Rectal smooth muscle tissue (tissue), 1 donor: ENCODE results near the gene CHD6.
"Not testable (repeated sequence)": the region's sequence is repeated elsewhere in the genome, so short reads cannot be mapped to it uniquely, and the experiment has no call there.

Experiments used
- H3K27ac ChIP-seq: one replicate; pipeline ENCODE4 v1.7.0; 2013; ENCODE audit warnings: low read depth, low read length, inconsistent platforms
- H3K27me3 ChIP-seq: one replicate; pipeline ENCODE4 v1.7.0; 2013; ENCODE audit warnings: low read length; ENCODE audit not compliant: control insufficient read depth, insufficient read depth
- H3K36me3 ChIP-seq: one replicate; pipeline ENCODE4 v1.7.0; 2013; ENCODE audit warnings: low read length; ENCODE audit not compliant: control insufficient read depth, insufficient read depth
- H3K4me1 ChIP-seq: one replicate; pipeline ENCODE4 v1.7.0; 2013; ENCODE audit warnings: low read length; ENCODE audit not compliant: control insufficient read depth, insufficient read depth
- H3K4me3 ChIP-seq: one replicate; pipeline ENCODE4 v1.7.0; 2013; ENCODE audit warnings: low read length
- H3K9ac ChIP-seq: one replicate; pipeline ENCODE4 v1.7.0; 2013; ENCODE audit warnings: low read length

CHD6 gene

GRCh38 chr20:41544472-41544871 is 73.7 kb downstream of the CHD6 start:
- H3K27ac ChIP-seq: no peak overlapping the region
- no peak overlapping the region for H3K4me3 ChIP-seq
- no peaks in the 10 kb centered on the region for H3K4me1 ChIP-seq
- no peak overlapping the region for H3K9ac ChIP-seq
- H3K36me3 ChIP-seq: no peaks in the 10 kb centered on the region
- H3K27me3 ChIP-seq: no peaks in the 10 kb centered on the region

GRCh38 chr20:41540918-41541317 is 77.3 kb downstream of the CHD6 start:
- no peak overlapping the region for H3K9ac ChIP-seq
- no peaks in the 10 kb centered on the region for H3K27me3 ChIP-seq
- no peak overlapping the region for H3K27ac ChIP-seq
- no peaks in the 10 kb centered on the region for H3K4me1 ChIP-seq
- no peaks in the 10 kb centered on the region for H3K36me3 ChIP-seq
- H3K4me3 ChIP-seq: no peak overlapping the region

GRCh38 chr20:41540459-41540858 is 77.7 kb downstream of the CHD6 start:
- Histone ChIP-seq H3K27ac (no peak overlapping the region), H3K36me3 (no peaks in the 10 kb centered on the region)

GRCh38 chr20:41538810-41539596 is 79.2 kb downstream of the CHD6 start:
- Histone ChIP-seq H3K4me3 (no peak overlapping the region), H3K9ac (no peak overlapping the region), H3K27ac (no peak overlapping the region), H3K4me1 (no peaks in the 10 kb centered on the region), H3K36me3 (no peaks in the 10 kb centered on the region), H3K27me3 (no peaks in the 10 kb centered on the region)

More at GRCh38 chr20:41540459-41540858, 77.7 kb downstream of the CHD6 start:
- Histone ChIP-seq H3K27me3 (no peaks in the 10 kb centered on the region), H3K4me3 (no peak overlapping the region), H3K4me1 (no peaks in the 10 kb centered on the region), H3K9ac (no peak overlapping the region)

- Histone ChIP-seq H3K4me1 (no peaks in the 10 kb centered on the region), H3K9ac (no peak overlapping the region), H3K27ac (no peak overlapping the region), H3K36me3 (peaks cover 5% of the 10 kb centered on the region), H3K27me3 (no peaks in the 10 kb centered on the region), H3K4me3 (no peak overlapping the region)
These were observed 80.3 kb downstream of the CHD6 start for GRCh38 chr20:41537865-41538264.

GRCh38 chr20:41535551-41535950 is 82.6 kb downstream of the CHD6 start:
- not testable (repeated sequence) for H3K4me3 ChIP-seq, H3K27ac ChIP-seq, H3K4me1 ChIP-seq, H3K9ac ChIP-seq, H3K27me3 ChIP-seq, H3K36me3 ChIP-seq

GRCh38 chr20:41534842-41535241 is 83.3 kb downstream of the CHD6 start:
- no peak overlapping the region for H3K4me3 ChIP-seq
- no peak overlapping the region for H3K27ac ChIP-seq
- no peak overlapping the region for H3K9ac ChIP-seq
- H3K27me3 ChIP-seq: no peaks in the 10 kb centered on the region
- H3K36me3 ChIP-seq: peaks cover 7% of the 10 kb centered on the region
- no peaks in the 10 kb centered on the region for H3K4me1 ChIP-seq

- Histone ChIP-seq H3K4me1 (no peaks in the 10 kb centered on the region), H3K27me3 (no peaks in the 10 kb centered on the region), H3K9ac (no peak overlapping the region), H3K36me3 (peaks cover 7% of the 10 kb centered on the region), H3K4me3 (no peak overlapping the region), H3K27ac (no peak overlapping the region)
These were observed 84.0 kb downstream of the CHD6 start for GRCh38 chr20:41534170-41534569.

- Histone ChIP-seq H3K4me3 (no peak overlapping the region), H3K36me3 (peaks cover 7% of the 10 kb centered on the region), H3K27ac (no peak overlapping the region), H3K27me3 (no peaks in the 10 kb centered on the region), H3K9ac (no peak overlapping the region), H3K4me1 (no peaks in the 10 kb centered on the region)
These were observed 84.5 kb downstream of the CHD6 start for GRCh38 chr20:41533537-41534136.

GRCh38 chr20:41532935-41533334 is 85.2 kb downstream of the CHD6 start:
- H3K27ac ChIP-seq: no peak overlapping the region

GRCh38 chr20:41531518-41532275 is 86.5 kb downstream of the CHD6 start:
- Histone ChIP-seq H3K4me3 (no peak overlapping the region), H3K4me1 (no peaks in the 10 kb centered on the region)

More at GRCh38 chr20:41532935-41533334, 85.2 kb downstream of the CHD6 start:
- Histone ChIP-seq H3K36me3 (peaks cover 7% of the 10 kb centered on the region), H3K4me1 (no peaks in the 10 kb centered on the region), H3K4me3 (no peak overlapping the region), H3K9ac (no peak overlapping the region), H3K27me3 (no peaks in the 10 kb centered on the region)

GRCh38 chr20:41530923-41531322 is 87.3 kb downstream of the CHD6 start:
- Histone ChIP-seq H3K4me1 (no peaks in the 10 kb centered on the region), H3K9ac (no peak overlapping the region), H3K27ac (no peak overlapping the region), H3K36me3 (peaks cover 7% of the 10 kb centered on the region), H3K27me3 (no peaks in the 10 kb centered on the region), H3K4me3 (no peak overlapping the region)

More at GRCh38 chr20:41531518-41532275, 86.5 kb downstream of the CHD6 start:
- no peak overlapping the region for H3K9ac ChIP-seq
- H3K27me3 ChIP-seq: no peaks in the 10 kb centered on the region
- H3K27ac ChIP-seq: no peak overlapping the region
- peaks cover 7% of the 10 kb centered on the region for H3K36me3 ChIP-seq
